Measurements from ENCODE around the gene DNAJC6.

The DNAJC6 gene

GRCh38 chr1:65265296-65265650 is 44.1 kb upstream of the DNAJC6 start:
- no peak for TF ChIP-seq CTCF (IDR thresholded peaks at IDR 0.05)

GRCh38 chr1:65265651-65266351 is 43.5 kb upstream of the DNAJC6 start:
- Histone ChIP-seq H3K36me3 (no peaks in the 10 kb centered on the region), H3K4me1 (ENCODE audit: control insufficient read depth in 1 of 2, insufficient read depth in 1 of 2, low read depth in 1 of 2, low read length in 1 of 2) (peaks cover 9 to 10% of the 10 kb centered on the region in 2 experiments), H3K27ac (no peak overlapping the region), H3K4me3 (ENCODE audit: low read depth in 1 of 2, low read length in 1 of 2) (peak overlapping the region; percentile 3 to 5), H3K27me3 (peaks cover 62% of the 10 kb centered on the region), H3K9me3 (no peaks in the 10 kb centered on the region)
- TF ChIP-seq CTCF (IDR thresholded peaks at IDR 0.05), result no peak

More at GRCh38 chr1:65265296-65265650, 44.1 kb upstream of the DNAJC6 start:
- peak overlapping the region in 1 of 2 experiments; percentile 5 for H3K4me3 ChIP-seq (ENCODE audit: low read depth in 1 of 2, low read length in 1 of 2)
- no peaks in the 10 kb centered on the region for H3K36me3 ChIP-seq
- peaks cover 62% of the 10 kb centered on the region for H3K27me3 ChIP-seq
- no peaks in the 10 kb centered on the region for H3K9me3 ChIP-seq
- peaks cover 9 to 10% of the 10 kb centered on the region in 2 experiments for H3K4me1 ChIP-seq (ENCODE audit: control insufficient read depth in 1 of 2, insufficient read depth in 1 of 2, low read depth in 1 of 2, low read length in 1 of 2)
- H3K27ac ChIP-seq, result no peak overlapping the region

GRCh38 chr1:65266476-65266875 is 42.9 kb upstream of the DNAJC6 start:
- Histone ChIP-seq H3K27me3 (peaks cover 62% of the 10 kb centered on the region), H3K27ac (no peak overlapping the region), H3K4me3 (ENCODE audit: low read depth in 1 of 2, low read length in 1 of 2) (no peak overlapping the region), H3K4me1 (ENCODE audit: control insufficient read depth in 1 of 2, insufficient read depth in 1 of 2, low read depth in 1 of 2, low read length in 1 of 2) (peaks cover 9 to 10% of the 10 kb centered on the region in 2 experiments), H3K9me3 (no peaks in the 10 kb centered on the region), H3K36me3 (no peaks in the 10 kb centered on the region)
- no peak for TF ChIP-seq CTCF (IDR thresholded peaks at IDR 0.05)

GRCh38 chr1:65267271-65267670 is 42.1 kb upstream of the DNAJC6 start:
- H3K27ac ChIP-seq, result no peak overlapping the region
- TF ChIP-seq CTCF (IDR thresholded peaks at IDR 0.05), result no peak

GRCh38 chr1:65267683-65268082 is 41.7 kb upstream of the DNAJC6 start:
- no peak for TF ChIP-seq CTCF (IDR thresholded peaks at IDR 0.05)
- H3K4me3 ChIP-seq (ENCODE audit: low read depth in 1 of 2, low read length in 1 of 2), result no peak overlapping the region
- H3K36me3 ChIP-seq, result no peaks in the 10 kb centered on the region
- H3K4me1 ChIP-seq (ENCODE audit: control insufficient read depth in 1 of 2, insufficient read depth in 1 of 2, low read depth in 1 of 2, low read length in 1 of 2), result peaks cover 9 to 10% of the 10 kb centered on the region in 2 experiments
- no peaks in the 10 kb centered on the region for H3K9me3 ChIP-seq
- H3K27ac ChIP-seq, result no peak overlapping the region
- H3K27me3 ChIP-seq, result peaks cover 59% of the 10 kb centered on the region

More at GRCh38 chr1:65267271-65267670, 42.1 kb upstream of the DNAJC6 start:
- no peaks in the 10 kb centered on the region for H3K36me3 ChIP-seq
- H3K4me3 ChIP-seq (ENCODE audit: low read depth in 1 of 2, low read length in 1 of 2), result no peak overlapping the region
- no peaks in the 10 kb centered on the region for H3K9me3 ChIP-seq
- H3K4me1 ChIP-seq (ENCODE audit: control insufficient read depth in 1 of 2, insufficient read depth in 1 of 2, low read depth in 1 of 2, low read length in 1 of 2), result peaks cover 9 to 10% of the 10 kb centered on the region in 2 experiments
- peaks cover 62% of the 10 kb centered on the region for H3K27me3 ChIP-seq
